GM21381 (cell line): ENCODE results near the gene C5orf63.
"Not testable (repeated sequence)": the region's sequence is repeated elsewhere in the genome, so short reads cannot be mapped to it uniquely, and the experiment has no call there.

ENCODE experiments used
- ATAC-seq: cut with Tn5 transposase; IDR thresholded peaks from one replicate; pipeline ENCODE4 v1.9.1; 2021; ENCODE audit warnings: mild to moderate bottlenecking, moderate library complexity; ENCODE audit not compliant: unreplicated experiment

C5orf63 gene

GRCh38 chr5:127076315-127077129 lies 3.2 kb upstream of the C5orf63 start:
- ATAC-seq = no peak

GRCh38 chr5:127074466-127074865 lies 1.2 kb upstream of the C5orf63 start:
- ATAC-seq = no peak

GRCh38 chr5:127070243-127070642 lies 3.1 kb downstream of the C5orf63 start:
- no peak for ATAC-seq

- ATAC-seq = no peak
Measured at GRCh38 chr5:127068493-127069214, 4.6 kb downstream of the C5orf63 start.

GRCh38 chr5:127066721-127067120 lies 6.6 kb downstream of the C5orf63 start:
- no peak for ATAC-seq

GRCh38 chr5:127064253-127064840 lies 9.0 kb downstream of the C5orf63 start:
- no peak for ATAC-seq

GRCh38 chr5:127063257-127063913 lies 9.9 kb downstream of the C5orf63 start:
- ATAC-seq = no peak

- no peak for ATAC-seq
Measured at GRCh38 chr5:127061956-127062355, 11.3 kb downstream of the C5orf63 start.

GRCh38 chr5:127061537-127061936 lies 11.8 kb downstream of the C5orf63 start:
- ATAC-seq = no peak

GRCh38 chr5:127060470-127060985 lies 12.8 kb downstream of the C5orf63 start:
- ATAC-seq = no peak

- no peak for ATAC-seq
Measured at GRCh38 chr5:127056896-127057295, 16.4 kb downstream of the C5orf63 start.

GRCh38 chr5:127055880-127056653 lies 17.2 kb downstream of the C5orf63 start:
- ATAC-seq = no peak

- ATAC-seq = not testable (repeated sequence)
Measured at GRCh38 chr5:127053551-127053950, 19.8 kb downstream of the C5orf63 start.

GRCh38 chr5:127053049-127053448 lies 20.3 kb downstream of the C5orf63 start:
- no peak for ATAC-seq

GRCh38 chr5:127051591-127051990 lies 21.7 kb downstream of the C5orf63 start:
- ATAC-seq = no peak

GRCh38 chr5:127046343-127047072 lies 26.8 kb downstream of the C5orf63 start:
- no peak for ATAC-seq

GRCh38 chr5:127042593-127042992 lies 30.7 kb downstream of the C5orf63 start:
- ATAC-seq = no peak

- ATAC-seq = no peak
Measured at GRCh38 chr5:127041571-127041970, 31.7 kb downstream of the C5orf63 start.

GRCh38 chr5:127040796-127041520 lies 32.3 kb downstream of the C5orf63 start:
- ATAC-seq = no peak
